Loucy (cell line): Measurements from ENCODE around the gene ZBTB21.
A peak's percentile ranks its signal among the peaks of the same experiment; 100 is the strongest.

ENCODE experiments used
- H2AFZ ChIP-seq: fragments of 200-600 bp; sonication (generic); 2 replicates; pipeline ENCODE4 v1.6.0; 2016; ENCODE audit warnings: antibody characterized with exemption, mild to moderate bottlenecking, low read length, moderate library complexity
- H3F3A ChIP-seq: fragments of 200-600 bp; 2 replicates; pipeline ENCODE4 v1.6.0; 2016; ENCODE audit warnings: antibody characterized with exemption, low read depth, mild to moderate bottlenecking
- H3K27me3 ChIP-seq: fragments of 200-600 bp; sonication (generic); 2 replicates; pipeline ENCODE4 v1.6.1; 2014; ENCODE audit warnings: low read length, mild to moderate bottlenecking; ENCODE audit not compliant: insufficient read depth, poor library complexity, severe bottlenecking
- H3K36me3 ChIP-seq: fragments of 200-600 bp; sonication (generic); 2 replicates; pipeline ENCODE4 v1.6.1; 2016; ENCODE audit warnings: low read length; ENCODE audit not compliant: insufficient read depth
- H3K4me1 ChIP-seq: fragments of 200-600 bp; sonication (generic); 2 replicates; pipeline ENCODE4 v1.5.1; 2014; ENCODE audit warnings: low read length, mild to moderate bottlenecking; ENCODE audit not compliant: insufficient read depth, poor library complexity, severe bottlenecking
- H3K4me2 ChIP-seq: fragments of 200-600 bp; sonication (generic); 2 replicates; pipeline ENCODE4 v1.6.0; 2014; ENCODE audit warnings: antibody characterized with exemption, low read length, low read depth, mild to moderate bottlenecking; ENCODE audit not compliant: poor library complexity, severe bottlenecking
- H3K4me3 ChIP-seq: fragments of 200-600 bp; sonication (generic); 2 replicates; pipeline ENCODE4 v1.5.1; 2014; ENCODE audit warnings: low read length, mild to moderate bottlenecking, mixed read lengths; ENCODE audit not compliant: poor library complexity, severe bottlenecking
- H3K79me2 ChIP-seq: fragments of 200-600 bp; sonication (generic); 2 replicates; pipeline ENCODE4 v1.6.1; 2014; ENCODE audit warnings: low read length; ENCODE audit not compliant: insufficient read depth
- H3K9ac ChIP-seq: fragments of 200-600 bp; sonication (generic); 2 replicates; pipeline ENCODE4 v1.6.0; 2014; ENCODE audit warnings: mild to moderate bottlenecking, low read depth, low read length, moderate library complexity; ENCODE audit not compliant: poor library complexity, severe bottlenecking
- H3K9me2 ChIP-seq: fragments of 200-600 bp; sonication (generic); replicated peaks from 2 replicates; pipeline ENCODE4 v1.6.1; 2016; ENCODE audit warnings: low read depth, low read length, mixed read lengths
- H3K9me3 ChIP-seq: fragments of 200-600 bp; sonication (generic); 2 replicates; pipeline ENCODE4 v1.6.1; 2014; ENCODE audit warnings: mild to moderate bottlenecking, antibody characterized with exemption, low read length, low read depth; ENCODE audit not compliant: insufficient read depth
- H4K20me1 ChIP-seq: fragments of 200-600 bp; sonication (generic); 2 replicates; pipeline ENCODE4 v1.6.0; 2014; ENCODE audit warnings: antibody characterized with exemption, low read length, mild to moderate bottlenecking; ENCODE audit not compliant: insufficient read depth, poor library complexity, severe bottlenecking
- CTCF ChIP-seq: fragments of 200-600 bp; sonication (generic); conservative IDR thresholded peaks from 2 replicates; pipeline ENCODE4 v1.5.1; 2014; ENCODE audit warnings: mild to moderate bottlenecking, antibody characterized with exemption, low read length
- EZH2phosphoT487 ChIP-seq: fragments of 200-600 bp; IDR thresholded peaks from 2 replicates; pipeline ENCODE4 v1.6.1; 2018; ENCODE audit warnings: antibody characterized with exemption, mild to moderate bottlenecking, moderate library complexity, borderline replicate concordance

The ZBTB21 gene

GRCh38 chr21:42012763-42013329 lies 2.7 kb upstream of the ZBTB21 start:
- no peaks in the 10 kb centered on the region for H3K27me3 ChIP-seq
- peak overlapping the region; percentile 91 for H3K4me2 ChIP-seq
- peaks cover 37% of the 10 kb centered on the region for H3K79me2 ChIP-seq
- no peaks in the 10 kb centered on the region for H3K36me3 ChIP-seq
- H3K4me3 ChIP-seq: no peak overlapping the region
- no peak overlapping the region for H2AFZ ChIP-seq
- no peaks in the 10 kb centered on the region; the same call in 1 of the 2 replicates for H3K9me3 ChIP-seq
- no peaks in the 10 kb centered on the region for H3F3A ChIP-seq
- peaks cover 6% of the 10 kb centered on the region for H4K20me1 ChIP-seq
- no peaks in the 10 kb centered on the region for H3K9me2 ChIP-seq
- H3K9ac ChIP-seq: peak overlapping the region; percentile 94
- peaks cover 33% of the 10 kb centered on the region for H3K4me1 ChIP-seq
- TF ChIP-seq EZH2phosphoT487: no peak
- TF ChIP-seq CTCF: no peak

DNA sequence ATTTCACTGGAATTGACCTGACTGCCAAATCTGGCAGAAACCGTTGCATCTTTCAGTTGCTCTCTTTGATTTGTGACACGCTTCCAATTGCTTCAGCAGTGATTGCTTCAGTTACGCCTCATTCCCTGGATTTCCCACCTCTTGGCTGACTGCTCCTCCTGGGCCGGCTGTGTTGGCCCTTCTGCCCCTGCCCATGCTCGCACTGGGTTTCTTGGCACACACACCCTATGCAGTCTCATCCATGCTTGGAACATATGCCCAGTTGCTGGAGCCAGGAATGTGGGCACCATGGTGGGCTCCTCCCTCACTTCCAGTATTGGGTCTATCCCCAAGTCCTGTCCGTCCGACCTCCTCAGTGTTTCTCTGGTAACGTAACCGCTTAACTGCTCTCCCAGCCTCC lies 2.2 kb upstream of the ZBTB21 start:
- Histone ChIP-seq H3K9me3 (no peaks in the 10 kb centered on the region; the same call in 1 of the 2 replicates), H3K9ac (peak overlapping the region; percentile 94), H3F3A (no peaks in the 10 kb centered on the region), H2AFZ (no peak overlapping the region), H3K36me3 (no peaks in the 10 kb centered on the region), H3K79me2 (peaks cover 42% of the 10 kb centered on the region), H3K4me1 (peaks cover 38% of the 10 kb centered on the region), H3K4me3 (peak overlapping the region; percentile 86), H4K20me1 (peaks cover 6% of the 10 kb centered on the region), H3K27me3 (no peaks in the 10 kb centered on the region), H3K9me2 (no peaks in the 10 kb centered on the region), H3K4me2 (peak overlapping the region; percentile 91)
- TF ChIP-seq CTCF (no peak), EZH2phosphoT487 (no peak)

DNA sequence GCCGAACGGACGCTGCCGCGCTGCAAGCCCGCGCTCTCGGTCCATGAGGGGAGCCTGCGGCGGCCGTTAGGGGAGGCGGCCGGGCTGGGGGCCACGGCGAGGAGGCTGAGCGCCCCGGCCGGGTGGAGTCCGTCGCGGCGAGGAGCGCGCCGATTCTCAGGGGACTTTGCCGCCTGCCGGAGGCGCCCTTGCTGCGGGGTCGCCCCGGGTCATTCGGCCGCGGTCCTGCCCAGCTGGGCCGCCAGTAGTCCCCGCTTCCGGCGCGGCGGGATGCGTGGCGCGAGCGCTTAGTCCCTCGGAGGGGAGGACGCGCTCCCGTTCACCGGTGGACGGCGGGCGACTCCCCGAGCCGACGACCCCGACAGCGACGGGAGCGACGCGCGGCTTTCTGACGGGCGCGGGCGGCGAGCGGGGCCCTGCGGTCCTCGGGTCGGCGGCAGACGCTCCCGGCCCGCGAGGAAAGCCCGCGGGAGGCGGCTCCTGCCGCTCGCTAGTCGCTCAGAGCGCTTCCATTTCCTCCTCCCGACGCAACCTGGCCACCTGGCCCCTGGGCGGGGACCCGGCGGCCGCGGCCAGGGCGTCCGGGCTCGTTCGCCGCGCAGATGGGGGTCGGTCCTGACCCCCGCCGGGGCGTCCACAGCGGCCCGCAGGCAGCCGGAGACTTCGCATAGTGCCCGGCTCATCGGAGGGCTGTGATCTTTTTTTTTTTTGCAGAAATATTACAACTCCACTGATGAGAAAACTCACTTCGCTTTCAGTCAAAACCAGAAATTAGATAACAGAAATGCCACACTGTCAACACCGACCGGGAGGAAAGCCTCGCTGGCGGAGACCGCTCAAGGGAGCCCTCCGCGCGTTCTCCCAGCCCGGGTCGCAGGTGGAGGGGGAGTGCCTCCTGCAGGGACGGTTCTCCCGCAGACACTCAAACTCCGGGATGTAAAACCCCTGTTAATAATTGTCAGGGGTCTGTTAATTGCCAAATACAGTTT lies 641 bp upstream of the ZBTB21 start:
- peaks cover 8% of the 10 kb centered on the region for H4K20me1 ChIP-seq
- no peaks in the 10 kb centered on the region for H3K27me3 ChIP-seq
- H3K9me3 ChIP-seq: no peaks in the 10 kb centered on the region; the same call in 1 of the 2 replicates
- H3F3A ChIP-seq: no peaks in the 10 kb centered on the region
- H3K4me1 ChIP-seq: peaks cover 52% of the 10 kb centered on the region
- peak overlapping the region; percentile 91 for H3K4me2 ChIP-seq
- H3K36me3 ChIP-seq: no peaks in the 10 kb centered on the region
- H3K9me2 ChIP-seq: no peaks in the 10 kb centered on the region
- H2AFZ ChIP-seq: peak overlapping the region; percentile 54; the same call in 1 of the 2 replicates
- peak overlapping the region; percentile 86 for H3K4me3 ChIP-seq
- peak overlapping the region; percentile 94 for H3K9ac ChIP-seq
- TF ChIP-seq CTCF: 0 out of 2 replicates have a peak, but pooled peaks have one; percentile 16
- no peak for TF ChIP-seq EZH2phosphoT487
- peaks cover 58% of the 10 kb centered on the region for H3K79me2 ChIP-seq
